Smooth muscle cell (in vitro differentiated cells): ENCODE results near the gene OR8G1. TPM values are rescaled to one million over a fixed set of nuclear protein-coding genes. Genes with fewer than 3 reads are reported as not detected.
"Not testable (repeated sequence)": the region's sequence is repeated elsewhere in the genome, so short reads cannot be mapped to it uniquely, and the experiment has no call there.

ENCODE experiments used
- DNase-seq: peaks from one replicate; lab custom pipeline; 2025; ENCODE audit not compliant: unreplicated experiment; lab: John Stamatoyannopoulos, UW
- H2AFZ ChIP-seq: fragments of 200-600 bp; sonication (generic); 2 replicates; pipeline ENCODE4 v1.6.0; 2016; ENCODE audit warnings: antibody characterized with exemption, low read depth, mild to moderate bottlenecking
- H3F3A ChIP-seq: fragments of 200-600 bp; sonication (generic); 2 replicates; pipeline ENCODE4 v1.6.0; 2017; ENCODE audit warnings: antibody characterized with exemption, low read depth
- H3K27ac ChIP-seq: fragments of 200-600 bp; sonication (generic); 2 replicates; pipeline ENCODE4 v1.5.1; 2016; ENCODE audit warnings: low read depth, mild to moderate bottlenecking
- H3K27me3 ChIP-seq: fragments of 200-600 bp; sonication (generic); 2 replicates; pipeline ENCODE4 v1.6.1; 2016; ENCODE audit warnings: low read depth, mild to moderate bottlenecking
- H3K36me3 ChIP-seq: fragments of 200-600 bp; sonication (generic); 2 replicates; pipeline ENCODE4 v1.5.1; 2016; ENCODE audit warnings: low read depth
- H3K4me1 ChIP-seq: fragments of 200-600 bp; sonication (generic); 2 replicates; pipeline ENCODE4 v1.5.1; 2016; ENCODE audit warnings: low read depth
- H3K4me2 ChIP-seq: fragments of 200-600 bp; sonication (generic); 2 replicates; pipeline ENCODE4 v1.6.0; 2016; ENCODE audit warnings: mild to moderate bottlenecking
- H3K4me3 ChIP-seq: fragments of 200-600 bp; sonication (generic); 2 replicates; pipeline ENCODE4 v1.5.1; 2016; ENCODE audit warnings: mild to moderate bottlenecking
- H3K79me2 ChIP-seq: fragments of 200-600 bp; sonication (generic); 2 replicates; pipeline ENCODE4 v1.6.0; 2016; ENCODE audit warnings: low read depth, mild to moderate bottlenecking
- H3K9ac ChIP-seq: fragments of 200-600 bp; sonication (generic); 2 replicates; pipeline ENCODE4 v1.6.0; 2016; ENCODE audit warnings: low read depth
- H3K9me3 ChIP-seq: fragments of 200-600 bp; sonication (generic); replicated peaks from 2 replicates; pipeline ENCODE4 v1.5.1; 2016; ENCODE audit warnings: low read depth
- H4K20me1 ChIP-seq: fragments of 200-600 bp; sonication (generic); 2 replicates; pipeline ENCODE4 v1.6.0; 2016; ENCODE audit warnings: low read depth
- CTCF ChIP-seq: fragments of 200-600 bp; sonication (generic); IDR thresholded peaks from 2 replicates; pipeline ENCODE4 v1.5.1; 2017; ENCODE audit warnings: borderline replicate concordance, mild to moderate bottlenecking, antibody characterized with exemption; ENCODE audit not compliant: insufficient read depth, poor library complexity, severe bottlenecking
- WGBS: methylation state at CpG from one replicate; pipeline ENCODE4 v1.1.7; 2016; ENCODE audit warnings: low lambda C conversion rate; 5-methylcytosine and 5-hydroxymethylcytosine counted together
- polyA plus RNA-seq: library from polyadenylated mRNA; unstranded; fragments of >200 nt; fragmentation: Nextera tagmentation; extraction: Ambion mirVana; gene quantifications from 2 replicates; pipeline ENCODE4 v1.2.1, GENCODE V29; 2016
- total RNA-seq: library from RNA; depleted of rRNA; stranded (reverse); fragments of >200 nt; gene quantifications from 2 replicates; pipeline ENCODE4 v1.2.3, GENCODE V29; 2014

The OR8G1 gene
- total and polyA plus RNA-seq, 2 experiments from 2014 or later: not detected

- Histone ChIP-seq H3F3A (no peaks in the 10 kb centered on the region), H3K27ac (no peak overlapping the region), H3K4me2 (no peak overlapping the region), H3K4me3 (no peak overlapping the region), H3K4me1 (no peaks in the 10 kb centered on the region), H3K9ac (no peak overlapping the region), H4K20me1 (no peaks in the 10 kb centered on the region), H3K36me3 (no peaks in the 10 kb centered on the region), H3K9me3 (no peaks in the 10 kb centered on the region), H3K79me2 (no peaks in the 10 kb centered on the region), H2AFZ (no peak overlapping the region), H3K27me3 (peaks cover 4% of the 10 kb centered on the region)
- 41% methylated on average over 1 of the region's 1 CpG for WGBS
- TF ChIP-seq CTCF: no peak
- no peak for DNase-seq
Measured at GRCh38 chr11:124233376-124233775, 7.5 kb upstream of the OR8G1 start.

DNA sequence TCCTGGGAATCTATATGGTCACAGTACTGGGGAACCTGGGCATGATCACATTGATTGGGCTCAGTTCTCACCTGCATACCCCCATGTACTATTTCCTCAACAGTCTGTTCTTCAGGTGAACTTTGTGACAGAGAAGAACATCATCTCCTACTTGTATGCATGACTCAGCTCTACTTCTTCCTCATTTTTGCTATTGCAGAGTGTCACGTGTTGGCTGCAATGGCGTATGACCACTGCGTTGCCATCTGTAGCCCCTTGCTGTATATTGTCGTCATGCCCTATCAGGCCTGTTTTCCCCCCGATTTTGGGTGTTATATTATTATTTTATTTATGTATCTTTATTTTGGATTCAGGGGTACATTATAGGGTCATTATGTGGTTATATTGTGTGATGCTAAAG is 2.4 kb upstream of the OR8G1 start:
- H3K4me1 ChIP-seq: no peaks in the 10 kb centered on the region
- WGBS: 73% methylated on average over 5 of the region's 5 CpGs

GRCh38 chr11:124249869-124250268 is 9.0 kb downstream of the OR8G1 start:
- not testable (repeated sequence) for H3K9me3 ChIP-seq, H4K20me1 ChIP-seq, H3K36me3 ChIP-seq, H3K4me1 ChIP-seq, H2AFZ ChIP-seq, H3K4me3 ChIP-seq, H3K4me2 ChIP-seq, H3K9ac ChIP-seq, H3K27ac ChIP-seq, H3K79me2 ChIP-seq, H3F3A ChIP-seq, H3K27me3 ChIP-seq, DNase-seq
- 75% methylated on average over 3 of the region's 3 CpGs for WGBS

More for the DNA sequence above, 2.4 kb upstream of the OR8G1 start:
- Histone ChIP-seq H3K36me3 (no peaks in the 10 kb centered on the region), H3K9ac (no peak overlapping the region), H3K4me2 (no peak overlapping the region), H3K4me3 (no peak overlapping the region), H3F3A (no peaks in the 10 kb centered on the region), H4K20me1 (no peaks in the 10 kb centered on the region), H3K27me3 (no peaks in the 10 kb centered on the region), H3K79me2 (no peaks in the 10 kb centered on the region), H3K9me3 (no peaks in the 10 kb centered on the region), H3K27ac (no peak overlapping the region), H2AFZ (no peak overlapping the region)
- no peak for DNase-seq
- no peak for TF ChIP-seq CTCF

DNA sequence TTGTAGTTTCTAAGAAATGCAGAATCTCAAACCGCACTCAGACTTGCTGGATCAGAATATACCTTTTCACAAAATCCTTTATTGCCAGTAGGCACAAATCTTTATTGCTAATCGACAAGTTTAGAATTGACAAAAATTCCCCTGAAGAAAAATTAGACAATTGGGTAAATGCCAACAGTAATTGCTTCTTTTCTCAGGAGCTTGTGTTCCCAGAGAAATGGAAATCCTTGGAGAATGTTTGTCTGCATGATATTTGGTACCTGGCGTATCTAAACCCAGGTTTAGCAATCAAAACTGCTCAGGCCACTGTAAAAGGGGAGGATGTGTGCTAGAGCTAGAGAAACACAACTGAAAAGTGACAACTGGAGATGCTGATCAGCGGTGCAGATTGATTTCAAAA is 15.2 kb downstream of the OR8G1 start, which contains the start of gene OR8G5:
TSS of gene OR8G5 (plus strand) at position 301 of the 400 bp plus-strand sequence. CDS start 8,556 bp downstream, outside the sequence.
- Histone ChIP-seq H3K79me2 (no peaks in the 10 kb centered on the region), H3K36me3 (no peaks in the 10 kb centered on the region), H3K9ac (no peak within 1 kb of the TSS), H3K27me3 (no peaks in the 10 kb centered on the region), H3K4me2 (no peak within 1 kb of the TSS), H2AFZ (no peak within 1 kb of the TSS), H3F3A (no peaks in the 10 kb centered on the region), H3K9me3 (no peaks in the 10 kb centered on the region), H3K4me3 (no peak within 1 kb of the TSS), H3K4me1 (no peaks in the 10 kb centered on the region), H4K20me1 (no peaks in the 10 kb centered on the region), H3K27ac (no peak within 1 kb of the TSS)
- 79% methylated on average over 4 of the region's 4 CpGs for WGBS
- DNase-seq: no peak
- no peak for TF ChIP-seq CTCF

GRCh38 chr11:124265041-124265440 is 24.1 kb downstream of the OR8G1 start:
- not testable (repeated sequence) for H3K9me3 ChIP-seq, H3K27ac ChIP-seq, H3F3A ChIP-seq, H3K27me3 ChIP-seq, H3K36me3 ChIP-seq, H3K4me2 ChIP-seq, H3K79me2 ChIP-seq, DNase-seq, H3K4me1 ChIP-seq, H3K9ac ChIP-seq, H2AFZ ChIP-seq, H3K4me3 ChIP-seq, H4K20me1 ChIP-seq
- WGBS: 90% methylated on average over 4 of the region's 4 CpGs

DNA sequence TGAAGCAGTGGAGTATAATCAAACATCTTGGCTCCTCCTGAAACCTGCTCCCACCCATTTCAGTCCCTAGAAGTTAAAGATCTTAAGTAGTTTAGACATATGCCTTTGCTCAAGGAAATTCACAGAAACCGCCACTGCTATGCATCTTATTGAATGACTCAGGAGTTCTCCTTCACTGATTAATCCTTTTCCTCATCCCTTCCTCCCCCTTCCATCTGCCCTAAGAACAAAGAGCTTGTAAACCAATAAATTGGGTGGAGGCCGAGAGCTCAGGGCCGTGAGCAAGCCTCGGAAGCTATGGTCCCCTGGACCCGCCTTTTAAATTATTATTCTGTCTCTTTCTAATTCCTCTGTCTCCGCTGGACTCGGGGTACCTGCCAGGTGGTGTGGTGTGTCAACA is 30.0 kb downstream of the OR8G1 start:
- not testable (repeated sequence) for H3K27ac ChIP-seq, H3K9ac ChIP-seq, H3F3A ChIP-seq, H3K27me3 ChIP-seq, H3K79me2 ChIP-seq, H4K20me1 ChIP-seq, H2AFZ ChIP-seq, DNase-seq, H3K4me1 ChIP-seq, H3K9me3 ChIP-seq, H3K36me3 ChIP-seq, H3K4me3 ChIP-seq, H3K4me2 ChIP-seq
- WGBS: 49% methylated on average over 7 of the region's 7 CpGs
